GM18951 (cell line): Measurements from ENCODE around the gene MBD2.

Experiments
- POLR2A ChIP-seq: IDR thresholded peaks from 4 replicates; pipeline ENCODE4 v1.6.1; 2011; ENCODE audit warnings: mild to moderate bottlenecking; ENCODE audit not compliant: insufficient read length, insufficient read depth; ENCODE audit errors: extremely low read depth
- in situ Hi-C: fragments of 300-500 bp; cut with MboI; formaldehyde crosslinking; loops from one replicate; pipeline ENCODE4 v1.12.0; 2022; ENCODE audit warnings: low sequenced_read_pairs, mixed read lengths, inconsistent platforms; ENCODE audit not compliant: unreplicated experiment

The MBD2 gene

GRCh38 chr18:54163453-54163852, 61.0 kb downstream of the MBD2 start:
- in situ Hi-C loops, result no loop called here
- no peak for TF ChIP-seq POLR2A

DNA sequence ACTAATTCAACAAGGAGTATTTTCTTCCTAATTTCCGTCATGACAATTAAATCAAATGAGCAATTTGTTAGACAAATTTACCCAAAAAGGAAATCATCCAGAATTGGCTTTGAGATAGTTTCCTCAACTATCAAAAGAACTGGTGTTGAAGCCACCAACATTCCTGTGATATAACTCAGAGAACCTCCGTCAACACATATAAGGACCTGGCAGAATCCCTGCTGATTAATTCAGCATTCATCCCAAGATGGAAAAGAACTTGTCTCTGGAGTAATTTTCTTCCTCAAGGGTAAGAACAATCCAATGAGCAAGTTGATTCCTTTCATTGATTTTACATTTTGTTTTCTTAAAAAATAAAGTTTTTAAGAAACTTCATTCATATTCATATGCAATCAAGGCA, 62.0 kb downstream of the MBD2 start:
- in situ Hi-C loops, result no loop called here
- no peak for TF ChIP-seq POLR2A

GRCh38 chr18:54161267-54161666, 63.2 kb downstream of the MBD2 start:
- TF ChIP-seq POLR2A, result no peak
- in situ Hi-C loops, result no loop called here

- in situ Hi-C loops, result no loop called here
- no peak for TF ChIP-seq POLR2A
Observed at GRCh38 chr18:54159906-54160305, 64.6 kb downstream of the MBD2 start.

GRCh38 chr18:54157646-54158385, 66.7 kb downstream of the MBD2 start:
- TF ChIP-seq POLR2A, result no peak
- in situ Hi-C loops, result no loop called here

DNA sequence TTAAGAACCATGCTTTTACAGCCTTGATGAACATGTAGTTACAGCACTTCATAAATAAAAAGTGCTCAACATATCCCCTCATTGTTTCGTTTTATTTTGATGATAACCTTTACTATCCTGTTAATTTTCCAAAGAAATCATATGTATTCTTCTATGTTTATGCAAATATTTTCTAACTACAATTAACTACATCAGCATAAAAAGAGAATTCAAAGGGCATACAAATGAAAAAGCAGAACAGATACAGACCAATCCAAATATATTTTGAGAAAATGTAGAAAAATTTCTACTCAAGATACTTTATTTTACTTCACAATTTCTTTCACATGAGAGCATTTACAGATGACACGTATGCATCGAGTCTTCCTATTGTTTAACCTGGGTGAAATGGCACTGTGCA, 69.1 kb downstream of the MBD2 start:
- in situ Hi-C loops, result no loop called here

DNA sequence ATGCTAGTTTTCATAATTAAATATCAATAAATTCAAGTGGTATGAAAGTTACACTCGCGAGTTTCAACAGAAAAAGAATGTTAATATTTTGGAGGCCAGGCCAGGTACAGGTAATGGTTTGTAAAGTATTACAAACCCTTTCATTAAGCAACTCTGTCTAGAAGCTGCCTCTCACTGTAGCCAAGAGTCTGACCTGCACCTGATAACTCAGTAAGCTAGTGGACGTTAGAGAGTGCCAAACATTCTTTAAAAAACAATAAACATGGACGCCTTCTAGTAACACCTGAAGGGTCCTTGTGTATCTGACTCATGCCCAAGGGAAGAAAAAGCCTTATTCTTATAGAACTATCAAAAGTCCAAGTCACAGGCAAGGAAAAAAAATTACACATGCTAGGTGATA, 70.2 kb downstream of the MBD2 start:
- in situ Hi-C loops, result no loop called here
- no peak for TF ChIP-seq POLR2A

More for the DNA sequence above, 69.1 kb downstream of the MBD2 start:
- TF ChIP-seq POLR2A, result no peak

DNA sequence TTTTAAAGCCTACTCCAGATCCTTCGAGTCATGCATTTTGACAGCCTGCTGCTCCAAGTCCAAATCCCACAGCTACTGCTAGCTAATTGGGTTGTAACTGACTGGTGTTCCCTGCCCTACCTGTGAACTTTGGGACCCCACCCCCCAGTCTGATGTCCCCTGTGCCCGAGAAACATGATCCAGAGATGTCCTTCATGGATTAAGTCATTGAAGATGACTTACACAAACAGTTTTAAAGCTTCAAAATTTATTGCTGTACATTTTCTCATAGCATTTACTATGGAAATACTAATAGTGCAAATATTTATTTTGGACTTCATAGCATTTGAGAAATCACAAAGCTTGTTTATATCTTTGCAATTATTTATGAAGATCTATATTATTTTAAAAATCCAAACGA, 73.1 kb downstream of the MBD2 start:
- TF ChIP-seq POLR2A, result no peak
- in situ Hi-C loops, result no loop called here

DNA sequence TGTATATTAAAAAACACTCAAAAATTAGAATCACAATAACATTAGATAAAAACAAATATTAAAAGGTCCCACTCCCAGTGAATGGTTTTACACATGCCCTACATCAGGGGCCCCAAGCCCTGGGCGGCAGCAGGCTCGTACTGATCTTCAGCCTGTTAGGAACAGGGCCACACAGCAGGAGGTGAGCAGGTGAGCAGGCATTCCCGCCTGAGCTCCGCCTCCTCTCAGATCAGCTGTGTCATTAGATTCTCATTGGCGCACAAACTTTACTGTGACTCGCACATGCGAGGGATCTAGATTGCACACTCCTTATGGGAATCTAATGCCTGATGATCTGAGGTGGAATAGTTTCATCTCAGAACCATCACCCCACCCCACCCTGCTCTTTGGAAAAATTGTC, 74.2 kb downstream of the MBD2 start:
- no peak for TF ChIP-seq POLR2A
- in situ Hi-C loops, result no loop called here

- in situ Hi-C loops, result no loop called here
Observed at GRCh38 chr18:54149078-54149697, 75.3 kb downstream of the MBD2 start.

DNA sequence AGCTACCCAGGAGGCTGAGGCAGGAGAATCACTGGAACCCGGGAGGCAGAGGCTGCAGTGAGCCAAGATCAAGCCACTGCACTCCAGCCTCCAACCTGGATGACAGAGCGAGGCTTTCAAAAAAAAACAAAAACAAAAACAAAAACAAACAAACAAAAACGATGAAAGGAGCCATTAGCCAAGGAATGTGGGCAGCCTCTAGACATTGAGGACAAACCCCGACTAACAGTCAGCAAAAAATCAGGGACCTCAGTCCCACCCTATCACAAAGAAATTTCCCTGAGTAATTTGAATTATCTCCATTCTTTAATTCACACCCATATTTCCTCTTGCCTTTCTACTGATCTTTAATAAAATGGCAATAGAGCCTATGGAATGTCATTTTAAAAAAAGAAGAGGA, 75.8 kb downstream of the MBD2 start:
- no peak for TF ChIP-seq POLR2A
- in situ Hi-C loops, result no loop called here

More at GRCh38 chr18:54149078-54149697, 75.3 kb downstream of the MBD2 start:
- no peak for TF ChIP-seq POLR2A

DNA sequence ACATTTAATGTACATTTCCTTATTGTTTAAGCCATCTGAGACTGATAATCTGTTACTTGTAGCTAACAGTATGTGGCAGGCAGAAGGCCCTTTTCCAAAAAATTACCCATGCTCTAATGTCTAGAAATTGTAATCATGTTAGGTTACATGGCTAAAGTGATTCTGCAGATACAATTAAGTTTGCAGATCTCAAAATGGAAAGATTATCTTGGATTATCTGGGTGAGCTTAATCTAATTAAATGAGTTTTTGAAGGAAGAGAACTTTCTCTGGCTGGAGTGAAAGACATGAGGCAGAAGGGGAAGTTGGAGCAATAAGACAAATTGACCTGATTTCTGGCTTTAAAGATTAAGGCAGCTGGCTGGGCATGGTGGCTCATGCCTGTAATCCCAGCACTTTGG, 76.3 kb downstream of the MBD2 start:
- TF ChIP-seq POLR2A, result no peak
- in situ Hi-C loops, result no loop called here

- in situ Hi-C loops, result no loop called here
- TF ChIP-seq POLR2A, result no peak
Observed at GRCh38 chr18:54147439-54147838, 77.0 kb downstream of the MBD2 start.

DNA sequence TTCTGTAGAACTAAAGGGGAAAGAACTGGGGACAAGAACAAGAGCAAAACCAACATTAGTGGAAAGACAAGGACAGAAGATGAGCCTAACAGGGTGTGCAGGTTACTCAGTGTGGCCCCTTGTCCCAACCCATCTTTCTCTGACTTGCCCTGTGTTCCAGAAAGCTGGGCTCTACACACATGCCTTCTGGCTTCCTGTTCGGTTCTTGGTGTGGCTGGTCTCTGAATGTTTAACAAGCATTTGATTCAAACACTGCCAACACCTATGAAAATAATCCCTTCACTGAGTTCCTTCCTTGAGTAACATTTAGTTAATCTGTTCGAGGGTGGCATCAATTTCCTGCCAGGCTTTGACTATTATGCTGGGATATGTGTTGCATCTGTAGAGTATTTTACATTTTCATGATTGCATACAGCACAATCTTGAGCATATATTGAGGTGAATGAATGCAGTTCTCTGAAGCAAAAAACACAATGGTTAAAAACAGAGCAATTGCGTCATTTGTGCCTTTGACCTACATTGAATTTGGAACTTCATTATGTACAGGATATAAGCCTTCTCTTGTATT, 83.3 kb downstream of the MBD2 start:
- no peak for TF ChIP-seq POLR2A
- in situ Hi-C loops, result no loop called here
